H9 (cell line): ENCODE measurements around the gene TLR3. TPM values are rescaled to one million over a fixed set of nuclear protein-coding genes. Genes with fewer than 3 reads are reported as not detected.

Experiments used
- DNase-seq: peaks from one replicate; pipeline ENCODE4 v3.0.0-alpha.2; 2017
- H2AFZ ChIP-seq: one replicate; pipeline ENCODE4 v1.6.1; 2013; ENCODE audit warnings: mild to moderate bottlenecking, low read length, control low read depth, moderate library complexity
- H2AK5ac ChIP-seq: 2 replicates; pipeline ENCODE4 v1.6.1; 2013; ENCODE audit warnings: low read length, control low read depth, mixed read lengths; ENCODE audit not compliant: insufficient read length
- H2BK120ac ChIP-seq: one replicate; pipeline ENCODE4 v1.6.1; 2013; ENCODE audit warnings: low read depth, mild to moderate bottlenecking, low read length, control low read depth, inconsistent platforms; ENCODE audit not compliant: poor library complexity, severe bottlenecking
- H2BK12ac ChIP-seq: 2 replicates; pipeline ENCODE4 v1.6.1; 2013; ENCODE audit warnings: low read length, control low read depth, mixed read lengths, low read depth; ENCODE audit not compliant: insufficient read length
- H2BK15ac ChIP-seq: 2 replicates; pipeline ENCODE4 v1.6.1; 2013; ENCODE audit warnings: low read depth, low read length, control low read depth
- H2BK20ac ChIP-seq: one replicate; pipeline ENCODE4 v1.6.1; 2013; ENCODE audit warnings: low read depth, mild to moderate bottlenecking, low read length, control low read depth, inconsistent platforms; ENCODE audit not compliant: poor library complexity, severe bottlenecking
- H2BK5ac ChIP-seq: 2 replicates; pipeline ENCODE4 v1.6.1; 2013; ENCODE audit warnings: low read length, control low read depth, mixed read lengths; ENCODE audit not compliant: insufficient read length
- H3K14ac ChIP-seq: 2 replicates; pipeline ENCODE4 v1.6.1; 2013; ENCODE audit warnings: low read length, control low read depth; ENCODE audit not compliant: insufficient read depth
- H3K18ac ChIP-seq: 2 replicates; pipeline ENCODE4 v1.6.1; 2013; ENCODE audit warnings: low read depth, mild to moderate bottlenecking, mixed read lengths, low read length, control low read depth; ENCODE audit not compliant: insufficient read length
- H3K23ac ChIP-seq: 2 replicates; pipeline ENCODE4 v1.6.1; 2013; ENCODE audit warnings: low read length, control low read depth, mixed read lengths, low read depth; ENCODE audit not compliant: insufficient read length
- H3K23me2 ChIP-seq: 2 replicates; pipeline ENCODE4 v1.6.1; 2013; ENCODE audit warnings: low read depth, mild to moderate bottlenecking, mixed read lengths, low read length, control low read depth; ENCODE audit not compliant: insufficient read length, poor library complexity, severe bottlenecking
- H3K27ac ChIP-seq: 2 replicates; pipeline ENCODE4 v1.5.1; 2013; ENCODE audit warnings: low read length, control low read depth, mixed read lengths, low read depth; ENCODE audit not compliant: insufficient read length
- H3K27me3 ChIP-seq: 2 replicates; pipeline ENCODE4 v1.6.1; 2013; ENCODE audit warnings: low read length, control low read depth, inconsistent platforms; ENCODE audit not compliant: insufficient read depth
- H3K4ac ChIP-seq: 2 replicates; pipeline ENCODE4 v1.6.1; 2013; ENCODE audit warnings: low read depth, mild to moderate bottlenecking, control low read depth, inconsistent platforms, low read length, moderate library complexity
- H3K4me1 ChIP-seq: 2 replicates; pipeline ENCODE4 v1.6.1; 2013; ENCODE audit warnings: low read length, control low read depth, inconsistent platforms; ENCODE audit not compliant: insufficient read depth
- H3K4me2 ChIP-seq: 2 replicates; pipeline ENCODE4 v1.6.1; 2013; ENCODE audit warnings: low read length, control low read depth, mixed read lengths; ENCODE audit not compliant: insufficient read length, insufficient read depth
- H3K56ac ChIP-seq: 2 replicates; pipeline ENCODE4 v1.6.1; 2013; ENCODE audit warnings: low read depth, mild to moderate bottlenecking, mixed read lengths, low read length, control low read depth; ENCODE audit not compliant: insufficient read length
- H3K79me1 ChIP-seq: 2 replicates; pipeline ENCODE4 v1.6.1; 2013; ENCODE audit warnings: low read depth, mild to moderate bottlenecking, moderate library complexity, low read length, control low read depth, inconsistent platforms; ENCODE audit not compliant: insufficient read depth, poor library complexity, severe bottlenecking
- H3K79me2 ChIP-seq: 2 replicates; pipeline ENCODE4 v1.6.1; 2013; ENCODE audit warnings: low read length, control low read depth, inconsistent platforms; ENCODE audit not compliant: insufficient read depth
- H3K9ac ChIP-seq: 2 replicates; pipeline ENCODE4 v1.6.1; 2013; ENCODE audit warnings: low read length, control low read depth, mixed read lengths; ENCODE audit not compliant: insufficient read length; ENCODE audit errors: extremely low read depth
- H3K9me3 ChIP-seq: one replicate; pipeline ENCODE4 v1.6.1; 2013; ENCODE audit warnings: low read depth, low read length, inconsistent platforms; ENCODE audit not compliant: control insufficient read depth
- H3T11ph ChIP-seq: one replicate; pipeline ENCODE4 v1.6.1; 2013; ENCODE audit warnings: mild to moderate bottlenecking, low read length, control low read depth, inconsistent platforms
- H4K20me1 ChIP-seq: one replicate; pipeline ENCODE4 v1.6.1; 2013; ENCODE audit not compliant: control insufficient read depth, insufficient read length, insufficient read depth
- H4K5ac ChIP-seq: 2 replicates; pipeline ENCODE4 v1.6.1; 2013; ENCODE audit warnings: low read depth, mild to moderate bottlenecking, mixed read lengths, low read length, control low read depth; ENCODE audit not compliant: insufficient read length
- H4K8ac ChIP-seq: replicated peaks from 2 replicates; pipeline ENCODE4 v1.6.1; 2013; ENCODE audit warnings: low read length, control low read depth, mixed read lengths, low read depth; ENCODE audit not compliant: insufficient read length
- H4K91ac ChIP-seq: 2 replicates; pipeline ENCODE4 v1.6.1; 2013; ENCODE audit warnings: low read depth, mild to moderate bottlenecking, moderate library complexity, mixed read lengths, low read length, control low read depth; ENCODE audit not compliant: insufficient read length
- H3K27ac Mint-ChIP-seq, 3 experiments: 2 replicates in 2 of 3; 3 replicates in 1 of 3; pipeline ENCODE4 v1.8.0; 2020 to 2021; ENCODE audit warnings: mixed read lengths in 3 of 3, mild to moderate bottlenecking in 1 of 3, moderate library complexity in 1 of 3
- H3K27me3 Mint-ChIP-seq: 2 replicates; pipeline ENCODE4 v1.8.0; 2021; ENCODE audit warnings: low read depth, mild to moderate bottlenecking, moderate library complexity, mixed read lengths
- H3K36me3 Mint-ChIP-seq, 3 experiments: 2 replicates in 2 of 3; 3 replicates in 1 of 3; pipeline ENCODE4 v1.8.0; 2020 to 2021; ENCODE audit warnings: low read depth in 3 of 3, mixed read lengths in 3 of 3; ENCODE audit not compliant: insufficient read depth in 1 of 3
- H3K4me1 Mint-ChIP-seq, 2 experiments: 2 replicates each; pipeline ENCODE4 v1.8.0; 2020; ENCODE audit warnings: mixed read lengths in 2 of 2
- H3K4me3 Mint-ChIP-seq, 2 experiments: 2 replicates in 1 of 2; 3 replicates in 1 of 2; pipeline ENCODE4 v1.8.0; 2020 to 2021; ENCODE audit warnings: mild to moderate bottlenecking in 2 of 2, mixed read lengths in 2 of 2, moderate library complexity in 1 of 2
- H3K9me3 Mint-ChIP-seq, 2 experiments: 2 replicates in 1 of 2; 3 replicates in 1 of 2; pipeline ENCODE4 v1.8.0; 2020; ENCODE audit warnings: mild to moderate bottlenecking in 2 of 2, mixed read lengths in 2 of 2, moderate library complexity in 1 of 2
- WGBS: extraction: QIAGEN DNeasy Blood & Tissue Kit; methylation state at CpG from one replicate; pipeline ENCODE4 v1.1.7; 2013; ENCODE audit warnings: missing lambda C conversion rate, low lambda C conversion rate, mixed read lengths; ENCODE audit not compliant: insufficient read length; ENCODE audit errors: extremely low coverage; 5-methylcytosine and 5-hydroxymethylcytosine counted together
- total RNA-seq: library from RNA; stranded (reverse); gene quantifications from 2 replicates; pipeline ENCODE4 v1.2.1, GENCODE V29; 2021
- TF ChIP-seq, protein P1 (sequence below): fragments of 200-600 bp; sonication (generic); conservative IDR thresholded peaks from 3 replicates; pipeline ENCODE4 v1.8.0; 2021; ENCODE audit warnings: antibody characterized with exemption, mild to moderate bottlenecking

Gene TLR3
- total RNA-seq, 1 experiment from 2014 or later: 0.92 TPM

- Histone ChIP-seq H3K14ac (peak overlapping the region; percentile 77; the same call in 1 of the 2 replicates), H2BK20ac (no peak overlapping the region), H3K4me2 (no peak overlapping the region), H3K27ac (no peak overlapping the region), H3K4ac (no peak overlapping the region), H2AFZ (no peak overlapping the region), H3K4me1 (peaks cover 20% of the 10 kb centered on the region; the same call in 1 of the 2 replicates), H3T11ph (no peak overlapping the region), H3K23me2 (no peaks in the 10 kb centered on the region), H4K91ac (no peak overlapping the region), H3K23ac (no peak overlapping the region), H3K9me3 (peaks cover 17% of the 10 kb centered on the region), H4K20me1 (no peaks in the 10 kb centered on the region), H4K8ac (no peak overlapping the region), H2AK5ac (no peak overlapping the region), H4K5ac (no peak overlapping the region), H2BK15ac (no peak overlapping the region), H2BK5ac (no peak overlapping the region), H3K79me1 (no peaks in the 10 kb centered on the region), H3K27me3 (no peaks in the 10 kb centered on the region), H2BK120ac (no peak overlapping the region), H3K9ac (no peak overlapping the region), H3K56ac (no peak overlapping the region), H2BK12ac (no peak overlapping the region), H3K18ac (no peak overlapping the region), H3K79me2 (no peaks in the 10 kb centered on the region)
- Mint-ChIP-seq H3K27ac (peak overlapping the region; percentile 91 to 97 (median 94)), H3K27me3 (peaks cover under 1% of the 10 kb centered on the region; the same call in 1 of the 2 replicates), H3K9me3 (peaks cover 47 to 48% of the 10 kb centered on the region in 2 experiments), H3K4me3 (peak overlapping the region; percentile 39 to 41), H3K36me3 (peaks cover 21 to 56% (median 41%) of the 10 kb centered on the region in 3 experiments), H3K4me1 (peaks cover 49 to 52% of the 10 kb centered on the region in 2 experiments)
- WGBS: no CpG with 5 or more reads among the region's 4 CpGs
- no peak for DNase-seq
- TF ChIP-seq, protein P1, sequence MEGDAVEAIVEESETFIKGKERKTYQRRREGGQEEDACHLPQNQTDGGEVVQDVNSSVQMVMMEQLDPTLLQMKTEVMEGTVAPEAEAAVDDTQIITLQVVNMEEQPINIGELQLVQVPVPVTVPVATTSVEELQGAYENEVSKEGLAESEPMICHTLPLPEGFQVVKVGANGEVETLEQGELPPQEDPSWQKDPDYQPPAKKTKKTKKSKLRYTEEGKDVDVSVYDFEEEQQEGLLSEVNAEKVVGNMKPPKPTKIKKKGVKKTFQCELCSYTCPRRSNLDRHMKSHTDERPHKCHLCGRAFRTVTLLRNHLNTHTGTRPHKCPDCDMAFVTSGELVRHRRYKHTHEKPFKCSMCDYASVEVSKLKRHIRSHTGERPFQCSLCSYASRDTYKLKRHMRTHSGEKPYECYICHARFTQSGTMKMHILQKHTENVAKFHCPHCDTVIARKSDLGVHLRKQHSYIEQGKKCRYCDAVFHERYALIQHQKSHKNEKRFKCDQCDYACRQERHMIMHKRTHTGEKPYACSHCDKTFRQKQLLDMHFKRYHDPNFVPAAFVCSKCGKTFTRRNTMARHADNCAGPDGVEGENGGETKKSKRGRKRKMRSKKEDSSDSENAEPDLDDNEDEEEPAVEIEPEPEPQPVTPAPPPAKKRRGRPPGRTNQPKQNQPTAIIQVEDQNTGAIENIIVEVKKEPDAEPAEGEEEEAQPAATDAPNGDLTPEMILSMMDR: no peak
Observed at GRCh38 chr4:186030399-186030775, 38.6 kb upstream of the TLR3 start.
